CMK (cell line): ENCODE measurements around the gene CSMD2.

Experiments used
- DNase-seq: peaks from one replicate; pipeline ENCODE4 v3.0.0-alpha.2; 2010; ENCODE audit warnings: low read depth

The CSMD2 gene

GRCh38 chr1:33680281-33680840 lies 484.7 kb downstream of the CSMD2 start:
- DNase-seq: no peak

GRCh38 chr1:33670567-33670966 lies 494.5 kb downstream of the CSMD2 start:
- DNase-seq: no peak

GRCh38 chr1:33668695-33669094 lies 496.3 kb downstream of the CSMD2 start:
- no peak for DNase-seq

- no peak for DNase-seq
These were observed 497.4 kb downstream of the CSMD2 start for GRCh38 chr1:33667386-33668282.

DNA sequence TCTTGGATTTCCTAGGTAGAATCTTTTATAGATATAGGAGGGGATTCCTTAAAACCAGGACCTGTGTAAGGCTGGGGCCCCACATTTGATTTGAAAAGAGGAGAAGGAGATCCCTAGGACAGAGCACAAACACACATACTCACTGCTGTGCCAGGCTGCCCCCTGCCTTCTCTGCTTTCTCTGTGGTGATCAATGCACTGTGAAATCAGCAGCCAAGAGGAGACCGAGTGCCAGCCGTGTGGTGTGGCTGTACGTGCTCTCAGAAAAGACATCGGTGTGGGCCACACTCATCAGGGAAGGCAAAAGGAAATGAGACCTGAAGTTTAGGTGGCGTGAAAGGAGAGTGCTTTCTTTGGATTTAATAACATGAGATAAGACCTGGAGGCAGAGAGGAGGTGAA lies 498.4 kb downstream of the CSMD2 start:
- no peak for DNase-seq

GRCh38 chr1:33661811-33662454 lies 503.1 kb downstream of the CSMD2 start:
- no peak for DNase-seq

- no peak for DNase-seq
These were observed 504.1 kb downstream of the CSMD2 start for GRCh38 chr1:33660956-33661355.

DNA sequence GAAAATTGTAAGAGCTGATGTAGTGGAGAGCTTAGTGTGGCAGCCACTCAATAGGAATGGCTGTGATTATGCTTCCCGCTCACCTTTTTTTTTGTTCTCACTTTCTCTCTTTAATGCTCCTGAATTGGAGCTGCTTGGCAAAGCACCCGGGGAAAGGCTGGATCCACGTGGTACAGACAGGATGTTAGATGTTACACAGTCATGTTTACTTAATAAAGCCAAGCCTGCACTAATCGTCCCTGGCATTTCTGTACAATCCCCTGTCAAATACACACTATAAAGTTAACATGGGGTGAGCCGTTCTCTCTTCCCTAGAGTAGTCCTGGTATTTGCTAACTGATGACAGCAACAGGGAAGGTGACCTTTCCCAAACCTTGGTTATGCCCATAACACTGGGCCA lies 504.8 kb downstream of the CSMD2 start:
- DNase-seq: no peak

DNA sequence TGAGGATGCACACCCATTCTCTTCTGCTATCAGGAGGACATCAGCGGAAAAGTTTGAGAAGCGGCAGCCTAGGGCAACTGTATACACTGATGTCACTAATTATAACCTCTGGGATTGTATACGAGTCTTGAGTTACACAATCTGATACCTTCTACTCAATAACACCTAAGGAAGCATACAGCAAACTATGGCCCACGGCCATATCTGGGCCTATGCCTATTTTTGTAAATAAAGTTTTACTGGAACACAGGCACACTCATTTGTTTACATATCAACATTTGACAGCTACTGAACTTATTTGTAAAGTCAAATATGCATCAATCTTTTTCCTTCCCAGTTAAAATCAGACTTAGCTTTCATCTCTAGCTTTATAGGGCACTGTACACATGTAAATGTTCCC lies 505.4 kb downstream of the CSMD2 start:
- DNase-seq: no peak

- no peak for DNase-seq
These were observed 507.2 kb downstream of the CSMD2 start for GRCh38 chr1:33657833-33658232.

DNA sequence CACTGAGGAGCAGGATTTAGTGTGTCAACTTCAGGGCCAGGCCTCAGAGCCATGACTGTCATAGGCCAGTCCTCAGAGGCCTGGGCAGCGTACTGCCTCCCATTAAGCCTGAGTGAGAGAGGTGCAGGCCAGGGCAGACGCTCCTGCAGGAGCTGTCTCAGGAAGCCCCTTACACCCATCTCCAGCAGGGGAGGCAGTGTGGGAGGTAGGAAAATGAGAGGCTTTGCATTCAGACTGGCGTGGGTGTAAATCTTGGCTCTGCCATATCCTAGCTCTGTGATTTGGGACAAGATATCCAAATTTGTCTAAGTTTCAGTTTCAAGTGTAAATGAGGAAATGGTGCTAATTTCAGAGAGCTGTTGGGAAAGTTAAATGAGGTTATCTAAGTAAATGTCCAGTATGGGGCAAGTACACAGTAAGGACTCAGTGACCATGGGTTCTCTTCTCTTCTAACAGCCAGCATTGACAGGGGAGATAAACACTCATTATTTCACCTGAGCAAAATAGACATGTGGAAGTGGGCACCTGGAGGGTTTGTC lies 508.5 kb downstream of the CSMD2 start:
- no peak for DNase-seq

- DNase-seq: no peak
These were observed 509.5 kb downstream of the CSMD2 start for GRCh38 chr1:33655496-33655895.

DNA sequence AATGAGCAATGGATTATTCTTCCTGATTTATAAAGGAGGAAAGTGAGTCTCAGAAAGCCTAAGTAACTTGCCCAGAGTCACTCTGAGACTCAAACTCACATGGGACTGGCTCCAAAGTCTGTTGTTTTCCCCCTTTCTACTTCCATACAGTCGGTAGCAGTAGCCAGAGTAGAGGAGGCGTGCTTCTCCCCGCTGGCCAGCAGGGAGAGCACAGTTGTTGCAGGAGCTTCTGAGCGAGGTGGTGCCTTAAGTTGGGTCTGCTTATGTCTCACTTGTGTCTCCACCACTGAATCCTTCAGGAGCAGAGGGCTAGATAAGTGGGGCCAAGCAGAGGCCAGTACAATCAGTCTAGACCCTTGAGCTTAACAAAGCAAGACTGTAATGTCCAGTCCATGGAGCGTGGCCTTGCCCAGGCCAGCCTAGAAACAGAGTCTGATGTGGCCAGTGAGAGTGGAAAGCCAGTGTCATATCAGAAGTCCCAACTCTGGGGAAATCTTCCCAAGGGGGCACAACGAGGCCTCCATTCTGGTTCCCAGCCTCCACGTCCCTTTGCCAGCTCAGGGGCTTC lies 510.7 kb downstream of the CSMD2 start:
- no peak for DNase-seq

- DNase-seq: no peak
These were observed 511.8 kb downstream of the CSMD2 start for GRCh38 chr1:33653226-33653625.

DNA sequence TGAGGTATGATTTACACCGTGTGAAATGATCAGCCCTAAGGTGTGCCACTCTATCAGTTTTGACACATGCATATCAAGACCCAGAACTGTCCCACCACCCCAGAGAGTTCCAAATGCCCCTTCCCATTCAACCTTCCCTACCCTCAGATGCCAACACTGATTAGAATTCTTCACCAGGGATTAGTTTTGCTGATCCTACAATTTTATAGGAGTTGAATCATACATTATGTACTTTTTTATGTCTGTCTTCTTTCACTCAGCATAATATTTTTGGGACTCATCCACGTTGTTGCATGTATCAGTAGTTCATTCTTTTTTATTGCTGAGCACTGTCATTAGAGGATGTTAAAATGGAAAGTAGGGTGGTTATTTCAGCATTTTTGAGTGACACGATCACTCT lies 514.3 kb downstream of the CSMD2 start:
- DNase-seq: no peak

GRCh38 chr1:33649759-33650158 lies 515.3 kb downstream of the CSMD2 start:
- DNase-seq: no peak

DNA sequence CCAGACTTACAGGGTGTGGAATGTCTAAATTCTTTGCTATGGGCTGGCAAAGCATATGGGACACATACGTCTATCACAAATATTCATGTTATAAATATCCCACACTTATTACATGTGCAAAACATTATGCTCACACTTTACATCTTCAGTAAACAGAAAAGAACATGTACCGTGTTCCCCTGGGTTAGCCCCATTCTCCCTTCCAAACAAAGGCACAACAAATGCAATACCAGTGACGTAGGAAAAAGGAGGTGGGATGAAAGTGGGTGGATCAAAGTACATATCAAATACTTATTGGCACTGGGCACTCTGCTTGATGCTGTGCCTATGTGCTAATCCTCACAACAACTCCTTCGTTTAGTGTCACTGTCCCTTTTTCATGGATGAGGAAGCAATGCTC lies 521.8 kb downstream of the CSMD2 start:
- DNase-seq: no peak

- DNase-seq: no peak
These were observed 523.8 kb downstream of the CSMD2 start for GRCh38 chr1:33641104-33641830.

DNA sequence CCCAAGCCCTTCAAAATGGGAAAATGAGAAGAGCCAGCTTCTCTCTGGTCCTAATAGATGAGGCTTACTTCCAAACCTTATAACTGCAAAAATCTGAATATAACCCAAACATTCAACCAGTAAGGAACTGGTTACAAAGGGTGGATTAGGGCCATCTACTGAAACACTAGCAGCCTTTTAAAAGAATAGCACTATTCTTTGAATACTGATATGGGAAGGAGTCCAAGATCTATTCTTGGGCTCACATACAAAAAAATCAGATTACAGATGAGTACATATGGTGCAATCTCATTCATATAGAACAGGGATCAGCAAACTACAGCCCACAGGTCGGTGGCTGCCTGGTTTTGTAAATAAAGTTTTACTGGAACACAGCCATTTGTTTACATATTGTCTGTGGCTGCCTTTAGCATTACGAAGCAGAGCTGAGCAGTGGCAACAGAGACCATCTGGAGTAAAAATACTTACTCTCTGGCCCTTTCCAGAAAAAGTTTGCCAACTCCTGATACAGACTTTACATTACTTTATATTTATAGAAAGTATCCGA lies 524.8 kb downstream of the CSMD2 start:
- DNase-seq: no peak

DNA sequence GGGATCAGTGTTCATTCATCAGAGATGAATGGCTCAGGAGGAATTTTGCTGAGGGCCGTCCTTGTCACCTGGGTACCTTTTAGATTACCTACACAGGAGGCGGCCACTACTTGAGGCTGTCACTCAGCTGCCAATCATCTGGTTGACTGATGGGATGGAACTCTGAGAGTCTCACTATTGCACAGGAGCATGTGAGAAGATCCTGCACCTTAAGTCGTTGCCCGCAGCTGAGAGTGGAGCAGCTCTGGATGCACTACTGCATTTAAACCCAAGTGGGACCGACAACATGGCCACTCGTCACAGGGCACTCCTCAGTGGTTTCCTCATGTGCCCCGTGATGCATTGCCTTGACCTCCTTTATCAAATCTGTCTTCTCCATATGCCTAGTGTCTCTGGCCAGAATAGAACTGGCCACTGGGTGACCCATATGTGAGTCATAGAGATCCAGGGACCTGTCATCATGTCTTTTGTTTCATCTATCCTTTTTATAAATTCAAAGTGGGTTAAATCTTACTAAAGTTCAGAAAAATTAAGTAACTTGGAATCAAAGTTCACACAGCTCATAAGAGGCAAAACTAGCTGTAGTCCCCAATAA lies 527.1 kb downstream of the CSMD2 start:
- DNase-seq: no peak

DNA sequence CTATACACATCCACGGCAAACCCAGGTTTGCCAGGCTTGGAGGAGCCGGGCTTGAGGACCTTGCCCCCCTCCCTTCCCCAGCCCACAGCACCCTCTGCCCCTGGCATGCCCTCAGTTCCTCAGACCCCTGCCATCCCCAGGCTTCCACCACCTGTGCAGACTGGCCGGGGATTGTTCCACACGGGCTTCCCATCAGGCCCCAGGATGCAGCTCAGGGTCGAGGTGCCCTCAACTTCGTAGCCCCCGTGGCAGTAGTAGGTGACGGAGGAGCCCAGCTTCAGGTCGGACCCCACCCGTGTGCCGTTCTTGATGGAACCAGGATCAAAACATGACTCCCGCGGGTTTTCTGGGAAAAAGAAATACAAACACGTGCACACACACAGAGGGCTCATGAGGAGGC lies 528.8 kb downstream of the CSMD2 start:
- DNase-seq: no peak
